Amniotic stem cell (primary cell): Measurements from ENCODE around the gene ZNF536.

Source experiments
- DNase-seq: peaks from one replicate; lab custom pipeline; 2025; lab: John Stamatoyannopoulos, UW

Gene ZNF536

GRCh38 chr19:30371960-30372824 lies at the start of gene ZNF536:
Gene ZNF536 (plus strand): TSS chr19:30372384. CDS start chr19:30443563, 71,179 bp downstream.
- no peak for DNase-seq

DNA sequence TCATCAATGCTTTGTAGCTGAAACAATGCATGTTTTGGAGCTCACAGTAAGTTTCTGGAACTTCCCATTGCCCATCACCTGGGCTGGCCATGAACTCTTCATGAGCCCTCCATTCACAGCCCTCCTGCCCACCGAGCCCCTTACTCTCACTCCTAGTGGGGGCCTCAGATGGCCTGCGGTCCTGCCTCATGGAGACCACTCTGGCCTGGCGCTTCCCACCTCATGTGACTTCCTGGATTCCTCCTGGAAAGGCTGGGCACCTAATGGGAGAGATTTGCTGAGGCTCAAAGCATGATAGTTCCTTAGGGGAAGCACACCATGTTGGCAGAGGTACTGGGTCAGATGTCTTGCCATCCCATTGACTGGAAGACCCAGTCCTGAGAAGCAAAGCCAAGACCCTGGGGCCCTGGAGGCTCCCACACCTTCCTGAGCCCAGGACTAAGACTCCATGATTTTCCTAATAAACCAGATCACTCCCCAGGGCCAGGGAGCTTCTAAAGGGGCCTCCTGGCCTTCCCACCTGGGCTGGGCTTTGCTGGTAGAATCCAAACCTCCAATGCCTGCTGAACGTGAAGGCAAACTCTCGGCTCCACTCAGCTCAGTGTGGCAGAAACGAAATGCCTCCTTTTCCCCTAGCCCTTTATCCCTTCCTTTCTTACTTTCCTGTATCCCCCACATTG lies 49.4 kb upstream of the ZNF536 start:
- DNase-seq, result no peak

DNA sequence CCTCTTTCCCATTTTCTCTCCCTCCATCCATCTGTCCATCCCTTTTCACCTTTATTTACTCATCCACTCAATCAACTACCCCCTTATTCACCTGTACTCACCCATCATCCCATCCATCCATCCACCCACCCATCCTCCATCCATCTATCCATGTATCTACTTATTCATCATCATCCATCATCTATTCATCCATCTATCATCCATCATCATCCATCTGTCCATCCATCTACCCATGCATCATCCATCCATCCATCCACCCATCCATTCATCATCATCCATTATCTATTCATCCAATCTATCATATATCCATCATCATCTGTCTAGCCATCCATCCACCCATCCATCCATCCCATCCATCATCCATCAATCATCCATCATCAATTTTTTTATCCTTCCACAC lies 48.3 kb upstream of the ZNF536 start:
- DNase-seq, result no peak

DNA sequence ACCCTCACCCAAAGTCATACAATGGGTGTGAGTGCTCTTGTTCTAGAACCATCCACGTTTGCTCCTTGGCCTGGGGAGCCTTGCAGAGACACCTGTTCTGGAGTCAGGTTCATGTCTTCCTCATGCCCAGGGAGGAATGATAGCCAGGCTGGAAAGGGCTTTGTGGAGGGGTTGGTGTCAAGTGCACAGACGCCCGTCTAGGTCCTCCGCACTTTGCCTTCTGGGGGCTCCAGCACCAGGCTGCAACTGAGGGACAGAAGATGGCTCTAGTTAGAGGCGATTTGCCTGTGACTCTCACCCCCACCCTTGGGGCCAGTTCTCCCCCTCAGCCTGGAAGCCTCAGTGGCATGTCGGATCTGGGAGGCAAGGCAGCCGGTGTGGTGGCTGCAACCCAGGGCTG lies 47.2 kb upstream of the ZNF536 start:
- DNase-seq, result no peak

DNA sequence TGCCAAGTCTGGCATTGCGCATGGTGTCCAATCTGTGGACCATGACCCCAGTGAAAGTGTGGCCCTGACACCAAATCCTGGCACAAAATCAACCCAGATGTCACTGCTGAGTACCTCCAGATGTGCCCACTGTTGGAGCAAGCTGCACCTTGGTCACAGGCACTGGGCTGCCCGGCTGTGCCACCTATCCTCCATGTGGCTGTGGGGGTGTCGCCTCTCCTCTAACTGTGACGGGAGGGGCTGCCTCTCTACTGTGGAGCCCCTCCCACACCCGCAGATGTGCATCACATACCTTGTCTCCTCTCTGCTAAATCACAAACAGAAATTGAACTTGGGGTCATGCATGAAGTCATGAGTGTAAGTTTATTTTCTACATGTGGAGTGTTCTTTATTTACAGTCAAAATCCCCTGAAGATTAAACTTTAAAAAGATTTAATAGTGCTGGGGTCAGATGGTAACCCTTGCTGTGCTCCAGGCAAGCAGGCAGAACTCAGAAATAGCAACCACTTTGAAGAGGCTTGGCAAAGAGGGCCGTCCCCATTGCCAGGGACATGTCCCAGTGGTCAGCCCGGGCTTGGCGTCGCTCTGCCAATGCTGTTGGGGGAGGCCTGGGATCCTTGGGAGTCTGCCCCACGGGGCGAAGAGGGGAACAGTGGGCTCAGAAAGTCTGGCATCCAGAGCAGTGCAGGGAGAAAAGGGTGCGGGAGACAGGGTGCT lies 46.4 kb upstream of the ZNF536 start:
- no peak for DNase-seq

- no peak for DNase-seq
These were observed 45.8 kb upstream of the ZNF536 start for GRCh38 chr19:30326393-30326710.

GRCh38 chr19:30327331-30327730 lies 44.9 kb upstream of the ZNF536 start:
- DNase-seq, result no peak

GRCh38 chr19:30328096-30328495 lies 44.1 kb upstream of the ZNF536 start:
- DNase-seq, result no peak

DNA sequence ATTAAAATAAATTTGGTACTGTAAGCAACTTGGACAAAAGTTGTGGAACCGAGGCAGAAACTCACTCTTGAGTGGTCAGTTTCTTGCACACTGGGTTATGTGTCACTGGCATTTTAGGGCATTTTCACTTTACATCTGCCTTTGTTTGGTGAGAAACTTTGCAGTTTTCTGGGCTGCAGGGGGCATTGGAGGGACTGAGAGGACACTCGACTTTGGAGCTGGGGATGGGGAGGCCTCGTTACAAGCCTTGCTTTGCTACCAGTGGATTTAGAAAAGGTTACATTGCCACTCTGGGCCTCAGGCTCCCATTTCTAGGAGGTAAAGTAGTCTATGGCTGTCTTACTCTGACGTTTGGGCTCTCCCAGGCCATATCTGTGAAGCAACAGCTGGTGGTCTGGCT lies 41.9 kb upstream of the ZNF536 start:
- no peak for DNase-seq

GRCh38 chr19:30332445-30333234 lies 39.5 kb upstream of the ZNF536 start:
- DNase-seq, result no peak

DNA sequence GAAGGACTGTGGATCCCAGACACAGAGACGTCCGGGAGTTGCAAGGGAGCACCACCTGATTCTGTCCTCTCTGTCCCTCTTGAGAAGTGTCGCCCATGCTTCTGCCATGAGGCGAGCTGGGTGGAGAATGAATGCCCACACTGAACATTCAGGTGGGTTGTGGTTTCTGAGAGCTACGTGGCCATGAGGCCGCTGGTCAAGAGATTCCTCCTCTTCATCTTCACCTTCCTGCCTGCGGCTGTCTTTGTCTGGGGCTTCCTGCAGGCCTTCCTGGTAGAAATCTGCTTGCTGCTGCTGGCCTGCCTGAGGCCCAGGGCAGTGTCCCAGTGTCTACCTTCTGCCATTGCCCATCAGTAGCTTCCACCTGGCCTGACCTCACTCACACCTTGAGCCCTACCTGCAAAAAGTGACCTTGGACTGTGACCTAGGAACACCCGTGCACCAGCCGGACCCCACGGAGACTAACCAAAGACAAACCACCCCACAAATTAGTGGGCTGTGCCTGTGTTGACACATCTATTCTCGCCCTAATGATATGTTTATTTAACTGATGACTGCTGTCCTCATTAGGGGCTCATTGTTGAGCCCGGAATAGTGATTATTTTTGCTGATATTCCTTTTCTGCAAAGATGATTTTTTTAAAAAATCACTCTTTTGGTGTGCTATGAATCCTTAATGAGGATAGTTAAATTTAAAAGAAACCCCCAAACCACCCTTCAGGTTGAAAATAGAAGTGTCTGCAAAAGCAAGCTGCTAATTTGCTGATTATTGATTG lies 38.7 kb upstream of the ZNF536 start:
- no peak for DNase-seq

DNA sequence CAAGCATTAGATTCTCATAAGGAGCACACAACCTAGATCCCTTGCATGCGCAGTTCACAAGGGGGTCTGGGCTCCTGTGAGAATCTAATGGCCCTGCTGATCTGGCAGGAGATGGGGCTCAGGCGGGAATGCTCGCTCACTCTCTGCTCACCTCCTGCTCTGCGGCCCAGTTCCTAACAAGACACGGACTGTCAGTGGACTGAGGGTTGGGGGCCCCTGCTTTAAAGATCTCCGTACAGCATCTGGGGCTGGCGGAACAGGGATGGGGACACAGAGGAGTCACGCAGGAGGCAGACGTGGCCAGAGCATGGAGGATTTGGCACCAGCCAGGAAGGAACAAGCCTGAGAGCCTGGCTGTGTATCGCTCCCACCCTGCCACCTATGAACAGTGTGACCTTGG lies 37.3 kb upstream of the ZNF536 start:
- no peak for DNase-seq

DNA sequence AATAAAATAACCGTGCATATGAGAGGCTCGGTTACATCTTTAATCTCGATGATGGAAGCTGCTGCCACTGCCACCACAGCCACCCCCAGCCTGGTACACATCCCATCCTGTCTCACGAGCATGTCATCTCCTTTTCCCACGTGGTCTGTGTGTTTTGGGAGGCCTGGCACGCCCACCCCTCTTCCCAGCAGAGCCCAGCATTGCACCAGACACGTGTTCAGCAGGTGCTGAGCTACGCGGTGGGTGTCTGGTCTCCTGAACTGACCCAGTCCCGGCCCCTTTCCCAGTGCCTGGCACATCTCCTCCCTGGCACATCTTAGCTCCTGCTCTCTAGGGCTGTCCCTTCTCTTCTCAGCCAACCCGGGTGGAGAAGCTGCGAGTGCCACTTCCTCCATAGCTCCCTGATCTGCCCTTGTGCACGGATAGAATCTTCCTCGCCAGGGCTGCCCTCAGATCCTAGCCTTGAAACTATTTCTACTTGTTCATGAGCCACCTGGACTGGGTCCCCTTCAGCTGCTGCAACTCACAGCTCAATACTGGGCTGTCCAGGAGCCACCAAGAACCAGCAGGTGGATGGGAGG lies 36.8 kb upstream of the ZNF536 start:
- no peak for DNase-seq

DNA sequence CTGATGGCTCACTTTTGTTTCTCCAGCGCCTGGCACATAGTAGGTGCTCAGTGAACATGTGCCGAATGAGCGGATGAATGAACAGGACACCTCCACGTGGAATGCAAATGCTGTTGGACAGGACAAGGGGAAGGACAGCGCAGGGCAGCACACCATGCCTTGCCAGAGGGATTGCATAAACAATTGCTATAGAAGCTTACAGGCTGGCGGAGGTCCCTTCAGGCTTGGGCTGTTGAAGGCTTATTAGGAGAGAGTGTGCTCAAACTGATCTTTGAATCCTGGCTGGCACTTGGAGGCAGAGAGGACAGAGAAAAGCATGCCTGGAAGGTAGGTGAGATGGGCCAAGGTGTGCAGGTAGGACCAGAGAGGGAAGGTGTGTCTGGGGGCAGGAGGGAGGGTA lies 35.9 kb upstream of the ZNF536 start:
- no peak for DNase-seq

GRCh38 chr19:30338041-30338456 lies 34.1 kb upstream of the ZNF536 start:
- DNase-seq, result no peak

DNA sequence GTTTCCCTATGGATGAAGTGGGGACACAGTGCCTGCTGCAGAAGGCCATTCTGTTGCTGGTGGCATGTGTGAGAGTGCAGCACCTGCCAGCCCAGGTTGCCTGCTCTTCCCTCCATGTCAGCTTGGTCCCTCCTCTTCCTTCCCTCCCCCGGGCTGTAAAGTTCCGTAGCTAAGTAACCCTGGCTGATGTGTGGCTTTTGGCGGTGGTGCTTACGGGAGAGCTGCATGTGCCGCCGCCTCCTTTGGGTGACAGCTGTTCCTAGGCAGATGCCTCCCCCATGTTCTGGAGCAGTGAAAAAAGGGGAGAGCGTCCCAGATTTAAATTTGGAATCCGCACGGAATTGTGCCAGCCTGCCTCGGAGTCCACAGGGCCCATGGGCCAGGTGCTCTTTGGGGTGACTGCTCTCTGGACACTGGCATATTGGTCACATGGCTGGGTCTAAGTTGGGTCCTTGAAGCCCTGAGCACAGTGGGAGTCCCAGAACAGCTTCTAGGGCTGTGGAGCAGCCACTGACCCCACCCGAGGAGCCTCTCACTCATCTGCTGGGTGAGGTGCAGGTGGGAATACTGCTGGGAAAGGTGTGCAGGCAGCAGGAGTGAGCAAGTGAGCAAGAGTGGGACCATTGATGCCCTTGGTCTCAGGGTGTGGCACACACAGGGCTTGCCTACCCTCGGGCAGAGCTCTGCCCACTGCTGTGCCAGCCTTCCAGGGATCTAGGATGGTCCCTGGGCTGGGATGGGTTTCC lies 33.1 kb upstream of the ZNF536 start:
- no peak for DNase-seq

GRCh38 chr19:30339624-30340525 lies 32.3 kb upstream of the ZNF536 start:
- DNase-seq, result no peak

DNA sequence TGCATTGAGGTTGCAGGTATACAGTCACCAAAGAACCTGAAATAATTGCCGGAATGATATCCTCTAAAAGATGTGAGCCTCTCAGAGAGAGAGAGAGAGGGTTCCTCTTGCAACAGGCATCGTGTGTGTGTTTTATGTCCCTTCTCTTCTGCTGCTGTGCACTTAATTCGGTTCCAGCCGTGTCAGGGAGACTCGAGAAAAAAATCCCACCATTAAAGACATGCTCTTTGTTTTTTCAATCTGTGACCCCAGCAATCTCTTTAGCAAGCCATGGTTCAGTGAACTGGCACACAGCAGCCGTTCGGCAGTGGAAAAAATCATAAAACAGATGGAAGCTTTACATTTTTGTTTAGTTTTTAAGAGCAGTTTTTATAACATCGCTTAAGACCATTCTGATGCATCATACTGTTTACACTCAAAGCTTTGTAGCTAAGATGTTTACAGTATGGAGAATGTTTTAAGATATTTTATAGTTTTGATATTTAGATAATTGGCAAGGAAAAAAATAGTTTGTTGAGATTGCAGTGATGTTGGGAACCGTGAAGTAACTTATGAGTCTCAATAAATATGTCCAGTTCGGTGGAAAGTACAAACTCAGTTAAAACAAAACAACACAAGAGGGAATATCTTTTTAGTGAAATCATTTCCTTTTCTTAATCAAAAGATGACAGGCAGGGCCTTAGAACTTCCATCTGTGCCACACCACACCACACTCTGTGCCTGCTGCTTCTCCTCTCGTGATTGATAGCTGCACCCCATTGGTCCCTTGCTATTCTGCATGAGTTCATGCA lies 31.2 kb upstream of the ZNF536 start:
- no peak for DNase-seq
